HG02938 (cell line): ENCODE results near the gene TTC7B.

Source experiments
- ATAC-seq: cut with Tn5 transposase; IDR thresholded peaks from one replicate; pipeline ENCODE4 v1.9.1; 2021; ENCODE audit warnings: mild to moderate bottlenecking, moderate library complexity; ENCODE audit not compliant: unreplicated experiment

TTC7B gene

DNA sequence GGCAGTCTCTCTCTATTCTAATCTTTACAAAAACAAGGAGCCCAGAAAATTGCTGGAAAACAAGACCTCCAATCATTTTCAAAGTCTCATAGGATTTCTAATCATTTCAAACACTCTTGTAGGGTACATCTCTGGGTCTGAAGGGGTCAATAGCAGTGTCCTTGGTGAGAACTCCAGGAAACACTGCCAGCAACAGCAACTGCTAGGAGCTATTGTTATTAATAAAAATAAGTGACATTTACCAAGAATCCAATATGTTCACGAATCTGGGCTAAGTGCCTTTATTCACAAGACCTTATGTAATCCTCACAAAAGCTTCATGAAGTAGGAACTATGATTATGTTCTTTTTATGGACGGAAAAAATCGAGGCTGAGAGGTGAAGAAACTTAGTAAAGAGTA is 72.8 kb downstream of the TTC7B start:
- no peak for ATAC-seq

DNA sequence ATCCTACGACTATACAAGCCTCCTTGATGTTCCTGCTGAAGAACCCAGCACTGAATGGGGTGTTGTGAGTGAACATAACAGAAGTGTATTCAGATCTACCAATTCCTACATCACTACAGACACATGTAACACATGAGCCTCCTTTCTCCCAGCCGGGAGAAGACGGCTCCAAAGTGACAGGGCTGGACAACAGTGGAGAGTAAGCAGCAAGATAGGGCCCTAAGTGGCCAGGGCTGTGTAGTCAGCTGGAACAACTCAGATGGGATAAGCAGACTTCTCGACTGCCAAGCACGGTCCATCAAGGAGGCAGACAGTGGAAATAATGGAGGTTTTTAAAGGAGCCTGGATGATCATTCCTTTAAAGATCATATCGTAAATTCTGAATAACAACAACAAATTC is 73.5 kb downstream of the TTC7B start:
- no peak for ATAC-seq

- ATAC-seq, result no peak
These were observed 74.0 kb downstream of the TTC7B start for GRCh38 chr14:90742252-90742651.

- no peak for ATAC-seq
These were observed 74.6 kb downstream of the TTC7B start for GRCh38 chr14:90741682-90741946.

- ATAC-seq, result no peak
These were observed 75.1 kb downstream of the TTC7B start for GRCh38 chr14:90740946-90741681.

- no peak for ATAC-seq
These were observed 76.1 kb downstream of the TTC7B start for GRCh38 chr14:90740081-90740480.

GRCh38 chr14:90739318-90740068 is 76.7 kb downstream of the TTC7B start:
- no peak for ATAC-seq

DNA sequence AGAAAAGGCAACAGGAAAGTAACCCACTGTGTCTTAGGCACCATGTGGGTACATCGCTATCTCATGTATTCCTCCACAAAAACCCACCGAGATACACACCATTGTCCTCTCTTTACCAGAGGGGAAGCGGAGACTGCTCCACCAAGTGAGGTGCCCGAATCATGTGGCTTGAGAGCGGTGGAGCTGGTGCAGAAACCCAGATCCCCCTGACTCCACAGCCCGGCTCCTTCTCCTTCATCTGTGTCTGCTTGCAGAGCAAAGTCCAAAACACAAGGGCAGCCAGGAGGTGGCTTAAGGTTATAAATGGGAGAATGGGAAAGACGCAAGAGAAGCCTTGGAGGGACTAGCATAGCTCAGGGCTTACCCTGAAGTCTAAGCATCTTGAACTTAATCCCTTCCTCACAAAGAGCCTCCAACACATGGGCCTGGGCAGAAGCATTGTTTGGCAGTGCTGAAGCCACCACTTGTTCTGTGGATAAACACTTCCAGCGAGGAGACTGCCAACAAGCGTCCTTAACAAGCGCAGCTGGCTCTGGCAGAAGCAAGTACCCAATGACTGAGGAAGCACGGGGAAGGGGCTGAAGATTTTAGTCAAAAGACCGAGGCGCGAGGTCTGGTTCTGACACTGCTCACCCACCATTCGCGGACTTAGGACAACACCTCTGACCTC is 83.0 kb downstream of the TTC7B start:
- no peak for ATAC-seq

DNA sequence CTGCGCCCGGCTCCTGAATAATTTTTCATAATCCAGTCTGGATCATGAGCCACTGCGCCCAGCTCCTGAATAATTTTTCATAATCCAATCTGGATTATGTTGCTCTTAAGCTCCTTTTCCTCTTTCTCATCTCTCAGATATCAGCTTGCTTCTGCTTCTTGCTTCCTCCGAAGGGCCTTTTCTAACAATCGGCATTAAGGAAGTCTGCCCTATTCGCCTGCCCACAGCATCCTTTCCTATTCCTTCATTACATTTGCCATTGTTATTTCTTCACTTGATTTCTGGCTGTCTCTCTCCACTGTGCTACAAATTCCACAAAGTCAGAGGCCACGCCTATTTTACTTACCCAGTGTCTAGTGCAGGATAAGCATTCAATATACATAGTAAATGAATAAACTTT is 83.5 kb downstream of the TTC7B start:
- ATAC-seq, result no peak

DNA sequence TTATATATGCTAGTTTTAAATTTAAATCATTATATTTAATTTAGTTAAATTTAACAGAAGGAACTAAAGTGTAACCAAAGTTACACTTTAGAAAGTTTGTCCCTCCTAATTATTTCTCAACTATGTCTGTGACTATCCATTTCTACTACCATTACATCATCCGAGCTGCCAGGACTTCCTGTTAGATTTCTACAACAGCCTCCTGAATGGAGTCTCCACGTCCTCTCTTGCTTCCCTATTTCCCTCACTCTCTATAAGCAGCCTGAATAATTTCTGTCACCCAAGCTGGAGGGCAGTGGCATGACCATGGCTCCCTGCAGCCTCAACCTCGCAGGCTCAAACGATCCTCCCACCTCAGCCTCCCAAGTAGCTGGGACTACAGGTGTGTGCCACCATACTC is 84.1 kb downstream of the TTC7B start:
- ATAC-seq, result no peak

GRCh38 chr14:90731487-90731886 is 84.7 kb downstream of the TTC7B start:
- no peak for ATAC-seq

DNA sequence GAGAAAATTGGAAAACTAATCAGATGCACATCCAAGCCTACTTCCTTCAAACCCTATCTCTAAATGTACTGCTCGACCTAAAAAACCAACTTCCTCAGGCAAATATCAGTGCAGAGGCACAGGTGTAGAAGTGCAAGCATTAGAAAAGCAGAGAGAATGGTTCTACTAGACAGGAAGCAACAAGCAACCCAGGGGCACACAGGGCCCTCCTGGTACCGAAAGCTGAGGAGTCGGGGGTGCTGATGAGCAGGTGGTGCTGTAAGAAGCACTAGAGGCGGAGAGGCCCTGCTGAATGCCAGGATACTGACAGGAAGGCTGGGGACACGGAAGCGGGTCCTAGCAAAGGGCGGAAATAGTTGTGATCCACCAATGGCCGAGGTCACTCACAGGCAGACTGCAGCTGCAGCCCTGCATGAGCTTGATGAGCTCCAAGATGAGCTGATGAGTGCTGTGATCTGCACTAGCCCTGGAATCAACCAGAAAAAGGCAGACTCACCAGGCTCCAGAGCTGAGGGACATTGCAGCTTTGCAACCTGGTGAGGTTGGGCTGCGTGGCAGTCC is 85.9 kb downstream of the TTC7B start:
- ATAC-seq, result no peak

GRCh38 chr14:90728951-90729350 is 87.3 kb downstream of the TTC7B start:
- no peak for ATAC-seq

- ATAC-seq, result no peak
These were observed 89.1 kb downstream of the TTC7B start for GRCh38 chr14:90727082-90727481.

- no peak for ATAC-seq
These were observed 89.6 kb downstream of the TTC7B start for GRCh38 chr14:90726656-90727055.

DNA sequence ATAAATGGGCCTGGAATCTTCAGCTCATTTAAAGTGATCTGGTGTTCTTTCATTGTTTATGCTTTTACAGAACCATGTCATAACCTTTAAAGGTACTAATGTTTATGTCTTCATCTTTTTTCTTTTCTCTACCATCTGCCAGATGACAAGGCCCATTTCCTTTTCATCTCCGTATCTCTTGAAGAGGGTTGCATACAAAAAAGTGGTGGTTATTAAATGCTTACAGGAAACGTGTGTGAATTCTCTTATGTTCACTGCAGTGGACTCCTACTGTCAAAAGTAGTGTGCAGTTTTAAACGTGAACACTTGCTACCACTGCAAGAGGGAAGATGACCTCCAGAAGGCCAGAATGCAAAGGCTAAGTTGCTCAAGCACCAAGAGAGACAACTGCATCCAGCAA is 91.4 kb downstream of the TTC7B start:
- ATAC-seq, result no peak

DNA sequence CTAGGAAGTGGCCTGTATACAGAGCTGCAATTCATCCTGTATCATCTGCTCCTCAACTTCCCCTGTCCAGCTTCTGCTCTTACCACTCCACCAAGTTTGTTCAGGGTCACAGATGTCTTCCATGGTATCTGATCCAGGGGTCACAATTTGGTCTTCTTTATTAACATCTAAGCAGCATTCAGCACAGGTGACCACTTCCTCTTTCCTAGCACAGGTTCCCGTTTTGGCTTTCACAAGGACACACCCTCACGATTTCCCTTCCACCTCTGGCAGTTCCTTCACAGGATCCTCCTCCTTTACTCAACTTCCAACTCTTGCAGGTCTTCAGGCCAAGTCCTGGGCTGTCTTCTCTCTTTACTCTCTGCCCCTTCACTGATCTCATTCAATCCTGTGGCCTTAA is 93.6 kb downstream of the TTC7B start:
- ATAC-seq, result no peak

- ATAC-seq, result no peak
These were observed 94.5 kb downstream of the TTC7B start for GRCh38 chr14:90721619-90722305.

DNA sequence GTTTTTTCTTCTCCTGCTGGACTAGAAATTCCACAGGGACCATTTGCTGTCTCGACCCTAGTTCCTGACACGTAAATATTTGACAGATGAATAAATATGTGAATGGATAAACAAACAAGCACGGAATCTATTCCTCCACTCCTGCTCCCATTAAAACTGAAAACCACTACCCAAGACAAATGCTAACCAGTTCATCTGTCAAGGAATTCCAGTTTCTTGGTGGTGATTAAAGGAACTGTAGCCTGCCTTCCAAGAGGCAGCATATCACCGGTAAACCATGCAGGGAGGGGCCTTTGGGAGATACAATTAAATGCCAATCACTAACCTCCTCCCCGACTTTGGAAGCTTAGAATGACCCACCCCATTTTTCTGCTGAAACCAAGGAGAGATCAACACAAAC is 95.4 kb downstream of the TTC7B start:
- ATAC-seq, result no peak

DNA sequence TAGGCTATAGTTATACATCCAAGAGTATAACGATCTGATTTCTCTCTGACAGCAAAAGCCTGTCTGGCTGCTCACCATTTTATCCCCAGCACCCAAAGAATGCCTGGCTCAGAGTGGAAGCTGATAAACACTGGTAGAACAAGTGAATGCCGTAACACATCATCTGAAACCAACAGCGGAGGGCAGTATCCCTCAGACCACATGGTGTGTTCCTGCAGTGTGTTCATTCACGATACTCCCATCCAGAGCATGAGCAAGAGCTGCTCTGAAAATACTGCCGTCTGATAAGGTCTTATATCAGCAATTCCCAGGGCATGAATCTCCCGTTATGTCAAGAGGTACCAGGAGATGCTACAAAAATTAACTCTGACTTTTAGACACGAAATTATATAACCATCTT is 95.9 kb downstream of the TTC7B start:
- no peak for ATAC-seq

GRCh38 chr14:90717916-90718315 is 98.3 kb downstream of the TTC7B start:
- no peak for ATAC-seq
